Glutamatergic neuron (in vitro differentiated cells): Measurements from ENCODE around the gene PLAGL1. TPM values are rescaled to one million over a fixed set of nuclear protein-coding genes. Genes with fewer than 3 reads are reported as not detected.

ENCODE experiments used
- DNase-seq: peaks from one replicate; pipeline ENCODE4 v3.0.0; 2022
- H3K27ac Mint-ChIP-seq: one replicate; pipeline ENCODE4 v1.8.0; 2020; ENCODE audit warnings: mild to moderate bottlenecking, mixed read lengths, inconsistent platforms; ENCODE audit not compliant: unreplicated experiment
- H3K27me3 Mint-ChIP-seq: one replicate; pipeline ENCODE4 v1.8.0; 2020; ENCODE audit warnings: mild to moderate bottlenecking, moderate library complexity, mixed read lengths, inconsistent platforms; ENCODE audit not compliant: unreplicated experiment
- H3K36me3 Mint-ChIP-seq: one replicate; pipeline ENCODE4 v1.8.0; 2020; ENCODE audit warnings: mild to moderate bottlenecking, mixed read lengths, inconsistent platforms; ENCODE audit not compliant: unreplicated experiment
- H3K4me1 Mint-ChIP-seq: one replicate; pipeline ENCODE4 v1.8.0; 2020; ENCODE audit warnings: mild to moderate bottlenecking, low read depth, mixed read lengths, inconsistent platforms; ENCODE audit not compliant: unreplicated experiment
- H3K4me3 Mint-ChIP-seq: one replicate; pipeline ENCODE4 v1.8.0; 2020; ENCODE audit warnings: mild to moderate bottlenecking, mixed read lengths, inconsistent platforms; ENCODE audit not compliant: unreplicated experiment
- H3K9me3 Mint-ChIP-seq: one replicate; pipeline ENCODE4 v1.8.0; 2020; ENCODE audit warnings: mild to moderate bottlenecking, moderate library complexity, mixed read lengths, inconsistent platforms; ENCODE audit not compliant: unreplicated experiment
- total RNA-seq: library from RNA; stranded (reverse); fragmentation: NEBNext Ultra II Directional; extraction: Animal tissue kit (Norgen Biotek cat#: 25700); gene quantifications from one replicate; pipeline ENCODE4 v1.2.1, GENCODE V29; 2021; ENCODE audit not compliant: unreplicated experiment
- TF ChIP-seq, protein P1 (sequence below): fragments of 200-600 bp; sonication (generic); IDR thresholded peaks from one replicate; pipeline ENCODE4 v1.5.0; 2021; ENCODE audit not compliant: partially characterized antibody, unreplicated experiment

PLAGL1 gene
- total RNA-seq, 1 donor from 2014 or later, result 0.69 TPM

DNA sequence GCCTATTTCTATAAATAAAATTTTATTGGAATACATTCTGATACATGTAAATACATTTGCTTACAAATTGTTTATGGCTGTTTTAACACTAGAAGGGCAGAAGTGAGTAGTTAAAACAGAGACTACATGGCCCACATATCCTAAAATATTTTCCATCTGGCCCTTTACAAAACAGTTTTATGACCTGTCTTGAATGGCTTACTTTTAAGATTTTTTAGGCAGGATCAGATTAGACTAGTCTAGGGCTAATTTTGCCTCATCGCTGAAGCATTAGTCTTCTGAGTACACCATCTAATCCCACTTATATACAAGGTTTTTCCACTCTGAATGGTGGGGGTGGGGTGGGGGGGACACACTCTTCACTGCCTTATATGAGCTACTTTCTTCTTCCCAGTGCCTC lies 27.1 kb downstream of the PLAGL1 start:
- no peak for DNase-seq
- no peak overlapping the region for H3K27ac Mint-ChIP-seq
- no peaks in the 10 kb centered on the region for H3K9me3 Mint-ChIP-seq

DNA sequence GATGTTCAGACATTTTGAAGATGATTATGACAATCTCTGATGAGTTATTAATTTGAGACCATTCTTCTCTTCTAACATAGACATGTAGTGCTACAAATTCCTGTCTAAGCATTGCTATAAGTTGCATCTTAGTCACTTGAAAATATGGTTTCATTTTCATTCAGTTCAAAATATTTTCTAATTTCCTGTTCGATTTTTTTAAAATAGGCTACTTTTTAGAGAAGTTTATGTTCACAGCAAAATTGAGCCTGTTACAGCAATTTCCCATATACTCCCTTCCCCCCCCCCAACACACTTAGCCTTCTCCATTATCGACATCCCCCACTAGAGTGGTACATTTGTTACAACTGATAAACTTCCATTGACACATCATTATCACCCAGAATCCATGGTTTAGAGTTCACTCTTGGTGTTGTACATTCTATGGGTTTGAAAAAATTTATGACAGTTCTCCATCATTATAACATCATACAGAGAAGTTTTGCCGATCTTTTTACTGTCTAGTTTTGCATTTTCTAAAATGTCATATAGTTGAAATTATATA lies 31.2 kb downstream of the PLAGL1 start:
- TF ChIP-seq, protein P1, sequence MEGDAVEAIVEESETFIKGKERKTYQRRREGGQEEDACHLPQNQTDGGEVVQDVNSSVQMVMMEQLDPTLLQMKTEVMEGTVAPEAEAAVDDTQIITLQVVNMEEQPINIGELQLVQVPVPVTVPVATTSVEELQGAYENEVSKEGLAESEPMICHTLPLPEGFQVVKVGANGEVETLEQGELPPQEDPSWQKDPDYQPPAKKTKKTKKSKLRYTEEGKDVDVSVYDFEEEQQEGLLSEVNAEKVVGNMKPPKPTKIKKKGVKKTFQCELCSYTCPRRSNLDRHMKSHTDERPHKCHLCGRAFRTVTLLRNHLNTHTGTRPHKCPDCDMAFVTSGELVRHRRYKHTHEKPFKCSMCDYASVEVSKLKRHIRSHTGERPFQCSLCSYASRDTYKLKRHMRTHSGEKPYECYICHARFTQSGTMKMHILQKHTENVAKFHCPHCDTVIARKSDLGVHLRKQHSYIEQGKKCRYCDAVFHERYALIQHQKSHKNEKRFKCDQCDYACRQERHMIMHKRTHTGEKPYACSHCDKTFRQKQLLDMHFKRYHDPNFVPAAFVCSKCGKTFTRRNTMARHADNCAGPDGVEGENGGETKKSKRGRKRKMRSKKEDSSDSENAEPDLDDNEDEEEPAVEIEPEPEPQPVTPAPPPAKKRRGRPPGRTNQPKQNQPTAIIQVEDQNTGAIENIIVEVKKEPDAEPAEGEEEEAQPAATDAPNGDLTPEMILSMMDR, result no peak
- no peak for DNase-seq
- Mint-ChIP-seq H3K27me3 (no peaks in the 10 kb centered on the region), H3K9me3 (no peaks in the 10 kb centered on the region), H3K36me3 (no peaks in the 10 kb centered on the region), H3K27ac (no peak overlapping the region), H3K4me1 (peaks cover 11% of the 10 kb centered on the region), H3K4me3 (no peak overlapping the region)

More for the DNA sequence above, 27.1 kb downstream of the PLAGL1 start:
- H3K4me3 Mint-ChIP-seq, result no peak overlapping the region
- H3K36me3 Mint-ChIP-seq, result no peaks in the 10 kb centered on the region
- TF ChIP-seq, protein P1, result no peak
- no peaks in the 10 kb centered on the region for H3K27me3 Mint-ChIP-seq
- no peaks in the 10 kb centered on the region for H3K4me1 Mint-ChIP-seq

DNA sequence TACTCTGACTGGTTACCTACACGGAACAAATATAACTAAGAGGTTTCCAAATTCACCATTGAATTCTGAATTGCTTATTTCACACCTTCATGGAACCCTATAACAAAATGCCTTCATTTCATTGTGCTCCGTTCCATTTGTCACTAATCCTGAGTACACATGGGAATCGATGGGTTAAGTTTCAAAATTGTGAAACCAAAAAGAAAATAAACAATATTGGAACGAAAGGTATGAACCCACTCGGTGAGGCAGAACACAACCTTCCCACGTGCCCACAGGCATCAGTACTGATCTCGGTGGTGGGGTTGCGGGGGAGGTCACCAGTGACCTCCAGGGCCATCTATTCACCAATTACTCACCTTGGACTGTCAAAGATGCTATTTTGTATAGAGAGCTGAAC lies 34.0 kb downstream of the PLAGL1 start:
- no peaks in the 10 kb centered on the region for H3K36me3 Mint-ChIP-seq
- H3K27me3 Mint-ChIP-seq, result peaks cover 4% of the 10 kb centered on the region
- no peaks in the 10 kb centered on the region for H3K9me3 Mint-ChIP-seq
- H3K4me1 Mint-ChIP-seq, result peaks cover 11% of the 10 kb centered on the region
- TF ChIP-seq, protein P1, result no peak
- no peak for DNase-seq
- no peak overlapping the region for H3K27ac Mint-ChIP-seq
- no peak overlapping the region for H3K4me3 Mint-ChIP-seq

DNA sequence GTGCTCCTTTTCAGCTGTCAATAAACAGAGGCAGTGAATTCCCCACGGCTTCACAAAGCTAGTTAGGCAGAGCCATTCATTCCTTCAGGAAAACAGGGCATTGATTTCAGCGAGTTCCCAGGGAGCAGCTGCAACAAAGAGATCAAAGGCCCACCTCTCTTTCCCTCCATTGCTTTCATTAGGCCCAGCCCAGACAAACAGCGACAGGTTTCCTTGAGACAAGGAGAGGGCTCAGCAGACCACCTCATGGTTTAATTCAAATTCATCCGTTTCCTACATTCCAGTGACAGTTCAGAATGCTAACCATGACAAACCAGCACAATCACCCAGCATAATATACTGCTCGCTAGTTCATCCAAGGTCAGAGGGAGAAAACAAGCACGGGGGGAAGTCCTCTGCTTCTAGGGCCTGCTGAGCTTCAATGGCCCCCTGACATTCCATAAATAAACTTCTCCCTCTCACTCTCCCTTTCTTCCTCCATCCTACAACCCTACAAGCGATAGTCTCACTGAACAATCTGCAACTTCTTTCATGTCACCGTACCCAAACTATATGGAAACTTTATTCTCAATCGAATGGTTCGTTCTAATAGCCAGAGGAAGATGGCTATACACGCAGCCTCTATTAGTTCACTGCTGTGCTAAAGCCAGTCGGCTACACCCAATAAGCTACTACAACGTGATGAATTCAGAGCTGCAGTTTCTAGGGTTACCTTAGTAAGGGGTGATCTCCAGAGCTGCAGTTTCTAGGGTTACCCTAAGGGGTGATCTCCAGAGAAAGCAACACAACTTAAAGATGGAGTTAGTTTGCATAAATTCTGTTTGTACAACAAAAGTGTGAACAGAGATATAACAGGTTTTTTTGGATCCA lies 34.7 kb downstream of the PLAGL1 start:
- Mint-ChIP-seq H3K27ac (peak overlapping the region; percentile 72), H3K4me1 (peaks cover 11% of the 10 kb centered on the region), H3K4me3 (no peak overlapping the region), H3K36me3 (no peaks in the 10 kb centered on the region), H3K27me3 (peaks cover 4% of the 10 kb centered on the region), H3K9me3 (no peaks in the 10 kb centered on the region)
- TF ChIP-seq, protein P1, result no peak
- peak; percentile 26 for DNase-seq

DNA sequence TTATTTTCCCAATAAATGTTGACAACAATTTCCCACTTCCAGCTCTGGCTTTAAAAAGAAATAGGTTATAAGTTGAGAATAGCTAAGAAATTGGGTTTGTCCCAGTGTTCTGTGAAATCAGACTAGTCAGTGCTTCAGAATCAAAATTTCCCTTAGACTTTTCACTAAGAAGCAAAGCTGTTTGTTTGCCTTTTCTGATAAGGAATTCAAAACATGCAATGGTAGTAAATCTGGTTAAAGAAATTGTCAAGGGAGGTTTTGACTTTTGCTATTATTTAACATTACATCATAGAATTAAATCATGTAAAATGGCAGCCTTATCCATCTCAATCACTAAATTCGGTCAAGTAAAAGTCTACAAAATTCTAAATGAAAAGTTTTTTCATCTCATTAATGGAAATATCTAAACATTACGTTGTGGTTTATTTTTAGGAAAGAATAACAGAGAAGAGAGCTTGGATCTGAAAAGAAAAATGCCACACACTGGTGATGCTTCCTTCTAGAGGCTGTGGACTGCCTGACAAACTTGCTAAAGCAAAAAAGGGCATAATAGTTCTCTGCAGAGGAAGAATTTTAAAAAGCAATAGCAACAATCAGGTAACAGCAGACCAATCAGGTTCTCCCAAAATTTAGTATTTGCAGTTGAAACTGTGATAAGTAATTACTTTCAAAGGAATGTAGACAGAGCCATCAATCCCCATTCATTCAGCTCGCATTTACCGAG lies 36.4 kb downstream of the PLAGL1 start:
- no peak overlapping the region for H3K27ac Mint-ChIP-seq
- H3K9me3 Mint-ChIP-seq, result no peaks in the 10 kb centered on the region
- no peaks in the 10 kb centered on the region for H3K36me3 Mint-ChIP-seq
- H3K27me3 Mint-ChIP-seq, result peaks cover 4% of the 10 kb centered on the region
- peaks cover 11% of the 10 kb centered on the region for H3K4me1 Mint-ChIP-seq
- no peak overlapping the region for H3K4me3 Mint-ChIP-seq
- TF ChIP-seq, protein P1, result no peak
- no peak for DNase-seq
